K562 (cell line): ENCODE results near the gene HSPA1L. TPM values are rescaled to one million over a fixed set of nuclear protein-coding genes. Genes with fewer than 3 reads are reported as not detected.
A peak's percentile ranks its signal among the peaks of the same experiment; 100 is the strongest.

Source experiments
- ATF6 ChIP-seq: sonication (generic); formaldehyde crosslinking; IDR thresholded peaks from 2 replicates; pipeline ENCODE4 v1.4.0; 2020; ENCODE audit warnings: mild to moderate bottlenecking, missing genetic modification reagents
- CBFA2T2 ChIP-seq: fragments of 450-650 bp; conservative IDR thresholded peaks from 2 replicates; pipeline ENCODE4 v1.6.1; 2017; ENCODE audit warnings: mild to moderate bottlenecking
- CREB5 ChIP-seq: fragments of 250-450 bp; sonication (Bioruptor Pico); IDR thresholded peaks from 2 replicates; pipeline ENCODE4 v1.5.0; 2020; ENCODE audit warnings: mild to moderate bottlenecking
- DMBX1 ChIP-seq: fragments of 250-450 bp; sonication (Bioruptor Pico); IDR thresholded peaks from 2 replicates; pipeline ENCODE4 v1.8.0; 2022; ENCODE audit warnings: inconsistent platforms, mild to moderate bottlenecking, moderate library complexity, borderline replicate concordance
- ELK3 ChIP-seq: fragments of 450-650 bp; formaldehyde crosslinking; IDR thresholded peaks from 2 replicates; pipeline ENCODE4 v1.4.0; 2020; ENCODE audit warnings: mild to moderate bottlenecking
- HDAC2 ChIP-seq: fragments of 450-650 bp; IDR thresholded peaks from 2 replicates; pipeline ENCODE4 v1.6.1; 2016; ENCODE audit warnings: mild to moderate bottlenecking
- HEY1 ChIP-seq: fragments of 250-450 bp; sonication (Bioruptor Pico); IDR thresholded peaks from 2 replicates; pipeline ENCODE4 v1.5.0; 2020; ENCODE audit warnings: mild to moderate bottlenecking, moderate library complexity, borderline replicate concordance
- HSF4 ChIP-seq: fragments of 250-450 bp; sonication (Bioruptor Pico); IDR thresholded peaks from 2 replicates; pipeline ENCODE4 v2.1.2; 2022; ENCODE audit warnings: mild to moderate bottlenecking, moderate library complexity, borderline replicate concordance
- MAFF ChIP-seq: IDR thresholded peaks from 2 replicates; pipeline ENCODE4 v1.6.1; 2012; ENCODE audit warnings: low read length, improper control_type of control experiment
- MEF2D ChIP-seq: conservative IDR thresholded peaks from 2 replicates; pipeline ENCODE4 v1.6.1; 2016; ENCODE audit warnings: low read depth, missing genetic modification characterization, missing compliant biosample characterization
- NR2C1 ChIP-seq, 2 experiments: fragments of 450-650 bp; IDR thresholded peaks; 2 replicates each; pipeline ENCODE4 v1.6.1; 2017; ENCODE audit warnings: mild to moderate bottlenecking in 2 of 2, antibody characterized with exemption in 1 of 2, inconsistent platforms in 1 of 2, missing compliant biosample characterization in 1 of 2, missing genetic modification characterization in 1 of 2
- POLR2AphosphoS2 ChIP-seq: IDR thresholded peaks from 2 replicates; pipeline ENCODE4 v1.6.1; 2012; ENCODE audit warnings: low read length, improper control_type of control experiment
- SNIP1 ChIP-seq: fragments of 450-650 bp; IDR thresholded peaks from 2 replicates; pipeline ENCODE4 v1.7.1; 2017; ENCODE audit warnings: low read depth, mild to moderate bottlenecking
- SREBF2 ChIP-seq: sonication (generic); formaldehyde crosslinking; IDR thresholded peaks from 2 replicates; pipeline ENCODE4 v1.4.0; 2020; ENCODE audit warnings: mild to moderate bottlenecking, missing genetic modification reagents
- STAG1 ChIP-seq: sonication (generic); formaldehyde crosslinking; IDR thresholded peaks from 2 replicates; pipeline ENCODE4 v1.5.0; 2020; ENCODE audit warnings: missing genetic modification reagents, borderline replicate concordance
- TAL1 ChIP-seq: fragments of 450-650 bp; IDR thresholded peaks from 2 replicates; pipeline ENCODE4 v1.6.1; 2016; ENCODE audit warnings: mild to moderate bottlenecking
- TRIM24 ChIP-seq, 2 experiments: fragments of 450-650 bp; IDR thresholded peaks; 2 replicates each; pipeline ENCODE4 v1.6.1; 2016
- ZBTB43 ChIP-seq: sonication (generic); formaldehyde crosslinking; IDR thresholded peaks from 2 replicates; pipeline ENCODE4 v1.8.0; 2023; ENCODE audit warnings: mild to moderate bottlenecking, missing genetic modification reagents
- ZC3H4 ChIP-seq: sonication (generic); formaldehyde crosslinking; IDR thresholded peaks from 2 replicates; pipeline ENCODE4 v1.9.0; 2021; ENCODE audit warnings: missing genetic modification reagents, borderline replicate concordance
- ZFX ChIP-seq: sonication (generic); formaldehyde crosslinking; IDR thresholded peaks from 2 replicates; pipeline ENCODE4 v1.8.0; 2022; ENCODE audit warnings: mild to moderate bottlenecking, missing genetic modification reagents, moderate library complexity
- ZNF75A ChIP-seq: fragments of 450-650 bp; formaldehyde crosslinking; IDR thresholded peaks from 2 replicates; pipeline ENCODE4 v1.4.0; 2020; ENCODE audit warnings: mild to moderate bottlenecking
- polyA plus RNA-seq, 8 experiments: library from polyadenylated mRNA; depleted of rRNA in 4 of 8; stranded (reverse) in 5 of 8; unstranded in 3 of 8; fragments of >200 nt; fragmentation: Nextera tagmentation in 2 of 8; fragmentation: Illumina TruSeq in 1 of 8; extraction: Ambion mirVana in 2 of 8; extraction: Trizol in 1 of 8; gene quantifications; 2 replicates each; pipeline versions ENCODE4 v1.2.1 to v1.2.3, GENCODE V29; 2011 to 2014; ENCODE audit warnings: inconsistent platforms in 1 of 8, missing spikeins in 1 of 8
- total RNA-seq, 7 experiments: library from RNA; depleted of rRNA in 6 of 7; stranded (reverse); fragments of >200 nt in 6 of 7; fragmentation: Illumina TruSeq in 2 of 7; extraction: Trizol in 2 of 7; gene quantifications; 2 replicates each; pipeline versions ENCODE4 v1.2.1 to v1.2.3, GENCODE V29; 2011 to 2021; ENCODE audit warnings: low replicate concordance in 1 of 7
- TF ChIP-seq, protein P1 (sequence below), 2 experiments: fragments of 200-800 bp in 1 of 2; sonication (Bioruptor generic) in 1 of 2; sonication (generic) in 1 of 2; formaldehyde crosslinking in 1 of 2; IDR thresholded peaks in 1 of 2; conservative IDR thresholded peaks in 1 of 2; 2 replicates each; pipeline versions ENCODE4 v1.5.0 to v1.6.1; 2016 to 2020; ENCODE audit warnings: missing compliant biosample characterization in 1 of 2, missing genetic modification characterization in 1 of 2, missing genetic modification reagents in 1 of 2

The HSPA1L gene
- total and polyA plus RNA-seq, 9 of the 15 experiments (the other 6 are each of a cell fraction or from before 2014, with no cell fraction given), result 0.14 to 2.1 (median 1.3) TPM

DNA sequence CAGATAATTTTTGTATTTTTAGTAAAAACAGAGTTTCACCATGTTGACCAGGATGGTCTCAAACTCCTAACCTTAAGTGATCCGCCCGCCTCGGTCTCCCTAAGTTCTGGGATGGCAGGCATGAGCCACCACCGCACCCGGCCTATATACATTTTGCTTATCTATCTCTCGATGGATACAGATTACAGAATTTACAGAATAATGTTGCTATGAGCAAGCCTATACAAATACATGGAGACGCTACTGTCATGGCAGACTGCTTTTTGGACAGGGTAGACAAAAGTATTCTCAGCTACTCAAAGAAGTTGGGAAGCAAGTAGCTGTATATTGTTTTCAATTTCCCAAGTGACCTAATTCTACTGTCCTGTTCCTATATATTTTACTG, 1.6 kb downstream of the HSPA1L start (continued):
- TF ChIP-seq SNIP1, result no peak
- TF ChIP-seq MEF2D, result peak; percentile 58; the same call in 1 of the 2 replicates
- TF ChIP-seq ZFX (CRISPR knock-in tag), result no peak
- TF ChIP-seq ELK3, result no peak
- no peak for TF ChIP-seq SREBF2 (CRISPR knock-in tag)
- no peak for TF ChIP-seq HDAC2
- TF ChIP-seq MAFF, result no peak
- no peak for TF ChIP-seq POLR2AphosphoS2
- TF ChIP-seq, protein P1, sequence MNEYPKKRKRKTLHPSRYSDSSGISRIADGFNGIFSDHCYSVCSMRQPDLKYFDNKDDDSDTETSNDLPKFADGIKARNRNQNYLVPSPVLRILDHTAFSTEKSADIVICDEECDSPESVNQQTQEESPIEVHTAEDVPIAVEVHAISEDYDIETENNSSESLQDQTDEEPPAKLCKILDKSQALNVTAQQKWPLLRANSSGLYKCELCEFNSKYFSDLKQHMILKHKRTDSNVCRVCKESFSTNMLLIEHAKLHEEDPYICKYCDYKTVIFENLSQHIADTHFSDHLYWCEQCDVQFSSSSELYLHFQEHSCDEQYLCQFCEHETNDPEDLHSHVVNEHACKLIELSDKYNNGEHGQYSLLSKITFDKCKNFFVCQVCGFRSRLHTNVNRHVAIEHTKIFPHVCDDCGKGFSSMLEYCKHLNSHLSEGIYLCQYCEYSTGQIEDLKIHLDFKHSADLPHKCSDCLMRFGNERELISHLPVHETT (CRISPR knock-in tag; conservative IDR thresholded peaks at IDR 0.05 in 1 of 2, IDR thresholded peaks at IDR 0.05 in 1 of 2), result peak in 1 of 2 experiments; percentile 67; a peak in 1 of 4 replicates
- no peak for TF ChIP-seq TAL1
- TF ChIP-seq ZC3H4 (CRISPR knock-in tag), result no peak
- TF ChIP-seq CBFA2T2, result no peak
- peak; percentile 30; the same call in 1 of the 2 replicates for TF ChIP-seq DMBX1 (CRISPR knock-in tag)
- TF ChIP-seq TRIM24 (IDR thresholded peaks at IDR 0.05), result no peak
- no peak for TF ChIP-seq ZBTB43 (CRISPR knock-in tag)
- no peak for TF ChIP-seq STAG1
- TF ChIP-seq HSF4, result peak; percentile 86; the same call in 1 of the 2 replicates
- no peak for TF ChIP-seq ATF6 (CRISPR knock-in tag)
- TF ChIP-seq HEY1 (CRISPR knock-in tag), result no peak
- no peak for TF ChIP-seq NR2C1 (IDR thresholded peaks at IDR 0.05)
- TF ChIP-seq NR2C1 (tag; IDR thresholded peaks at IDR 0.05), result peak; percentile 49
- TF ChIP-seq ZNF75A, result no peak
- no peak for TF ChIP-seq CREB5 (CRISPR knock-in tag)
